ENCODE measurements around the gene POLD1.
"Not testable (repeated sequence)": the region's sequence is repeated elsewhere in the genome, so short reads cannot be mapped to it uniquely, and the experiment has no call there.

The POLD1 gene

DNA sequence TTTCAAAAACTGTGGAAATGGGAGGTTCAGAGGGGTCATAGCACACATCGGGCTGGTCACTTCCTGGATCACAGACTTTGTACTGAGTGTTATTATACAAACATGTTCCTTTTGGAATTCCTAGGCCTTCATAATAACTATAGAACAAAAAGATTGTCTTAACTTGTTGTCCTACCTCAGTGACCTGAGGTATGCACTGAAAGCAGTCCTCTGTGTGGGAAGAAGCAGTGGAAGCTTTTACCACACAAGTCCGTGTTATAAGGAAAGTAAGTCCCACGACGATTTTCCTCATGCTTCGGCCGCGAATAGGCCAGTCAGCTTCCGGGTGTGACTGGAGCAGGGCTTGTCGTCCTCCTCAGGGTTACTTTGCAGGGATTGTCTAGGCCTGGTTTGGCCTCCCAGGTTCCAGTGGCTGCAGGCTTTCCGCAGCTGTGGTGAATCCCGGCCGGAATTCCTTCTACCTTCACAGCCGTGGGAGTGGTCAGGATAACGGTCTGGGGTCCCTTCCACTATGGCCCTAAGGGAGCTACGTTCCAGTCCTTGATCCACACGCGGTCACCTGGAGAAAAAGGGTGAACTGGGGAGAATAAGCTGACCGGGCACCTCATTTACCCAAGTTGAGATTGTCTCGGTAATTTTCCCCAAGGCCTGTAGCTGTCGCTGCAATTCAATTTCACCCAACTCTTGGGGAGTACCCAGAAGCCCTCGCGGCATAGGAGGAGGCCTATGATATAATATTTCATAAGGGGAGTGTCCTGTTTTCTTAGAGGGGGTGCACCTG, 34.7 kb upstream of the POLD1 start:
- no peak for DNase-seq (ENCODE audit: low spot score)
- TF ChIP-seq, protein P1, sequence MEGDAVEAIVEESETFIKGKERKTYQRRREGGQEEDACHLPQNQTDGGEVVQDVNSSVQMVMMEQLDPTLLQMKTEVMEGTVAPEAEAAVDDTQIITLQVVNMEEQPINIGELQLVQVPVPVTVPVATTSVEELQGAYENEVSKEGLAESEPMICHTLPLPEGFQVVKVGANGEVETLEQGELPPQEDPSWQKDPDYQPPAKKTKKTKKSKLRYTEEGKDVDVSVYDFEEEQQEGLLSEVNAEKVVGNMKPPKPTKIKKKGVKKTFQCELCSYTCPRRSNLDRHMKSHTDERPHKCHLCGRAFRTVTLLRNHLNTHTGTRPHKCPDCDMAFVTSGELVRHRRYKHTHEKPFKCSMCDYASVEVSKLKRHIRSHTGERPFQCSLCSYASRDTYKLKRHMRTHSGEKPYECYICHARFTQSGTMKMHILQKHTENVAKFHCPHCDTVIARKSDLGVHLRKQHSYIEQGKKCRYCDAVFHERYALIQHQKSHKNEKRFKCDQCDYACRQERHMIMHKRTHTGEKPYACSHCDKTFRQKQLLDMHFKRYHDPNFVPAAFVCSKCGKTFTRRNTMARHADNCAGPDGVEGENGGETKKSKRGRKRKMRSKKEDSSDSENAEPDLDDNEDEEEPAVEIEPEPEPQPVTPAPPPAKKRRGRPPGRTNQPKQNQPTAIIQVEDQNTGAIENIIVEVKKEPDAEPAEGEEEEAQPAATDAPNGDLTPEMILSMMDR (IDR thresholded peaks at IDR 0.05; ENCODE audit: extremely low read depth, missing control alignments), result no peak

DNA sequence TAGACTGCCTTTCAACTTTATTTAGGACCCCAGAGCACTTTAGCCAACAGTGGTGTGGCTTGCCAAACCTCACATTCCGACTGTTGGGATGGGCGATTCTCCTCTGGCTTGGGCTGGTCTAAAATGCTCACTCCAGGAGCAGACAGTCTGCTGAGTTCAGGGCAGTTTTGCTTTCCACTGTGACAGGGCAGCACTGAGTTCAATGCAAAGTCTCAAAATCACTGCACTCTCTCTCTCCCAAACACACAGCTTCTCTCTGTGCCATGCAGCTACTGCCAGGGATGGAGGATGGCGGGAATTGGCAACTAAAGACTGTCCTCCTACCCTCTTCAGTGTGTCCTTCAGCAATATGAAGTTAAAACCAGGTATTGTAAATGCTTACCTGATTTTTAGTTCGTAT, 31.9 kb upstream of the POLD1 start:
- TF ChIP-seq, protein P1 (IDR thresholded peaks at IDR 0.05; ENCODE audit: extremely low read depth, missing control alignments), result no peak
- no peak for DNase-seq (ENCODE audit: low spot score)

DNA sequence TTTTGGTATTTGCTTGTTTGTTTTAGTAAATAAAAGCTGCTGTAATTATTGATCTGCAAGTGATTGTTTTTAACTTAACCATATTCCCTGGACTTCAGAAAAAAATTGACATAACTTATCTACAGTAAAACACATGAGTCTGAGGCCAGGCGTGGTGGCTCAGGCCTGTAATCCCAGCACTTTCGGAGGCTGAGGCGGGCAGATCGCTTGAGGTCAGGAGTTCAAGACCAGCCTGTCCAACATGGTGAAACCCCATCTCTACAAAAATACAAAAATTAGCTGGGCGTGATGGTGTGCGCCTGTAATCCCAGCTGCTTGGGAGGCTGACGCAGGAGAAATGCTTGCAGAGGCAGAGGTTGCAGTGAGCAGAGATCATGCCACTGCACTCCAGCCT, 30.7 kb upstream of the POLD1 start:
- DNase-seq (ENCODE audit: low spot score), result not testable (repeated sequence)

DNA sequence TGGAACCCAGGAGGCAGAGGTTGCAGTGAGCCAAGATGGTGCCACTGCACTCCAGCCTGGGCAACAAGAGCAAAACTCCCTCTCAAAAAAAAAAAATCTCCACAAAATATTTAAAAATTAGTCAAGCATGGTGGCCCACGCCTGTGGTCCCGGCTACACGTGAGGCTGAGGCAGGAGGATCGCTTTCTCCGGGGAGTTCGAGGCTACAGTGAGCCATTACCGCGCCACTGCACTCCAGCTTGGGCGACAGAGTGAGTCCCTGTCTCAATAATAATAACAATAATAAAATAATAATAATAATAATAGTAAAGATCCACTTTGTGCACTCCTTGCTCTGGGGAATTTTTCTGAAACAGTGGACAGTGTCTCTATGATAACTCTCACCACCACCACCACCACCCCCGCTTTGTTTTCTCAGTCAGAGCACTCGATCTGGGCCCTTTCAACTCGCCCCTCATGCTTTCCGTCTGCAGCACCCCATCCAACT, 27.4 kb upstream of the POLD1 start:
- DNase-seq (ENCODE audit: low spot score), result no peak
- TF ChIP-seq, protein P1 (IDR thresholded peaks at IDR 0.05; ENCODE audit: extremely low read depth, missing control alignments), result no peak

DNA sequence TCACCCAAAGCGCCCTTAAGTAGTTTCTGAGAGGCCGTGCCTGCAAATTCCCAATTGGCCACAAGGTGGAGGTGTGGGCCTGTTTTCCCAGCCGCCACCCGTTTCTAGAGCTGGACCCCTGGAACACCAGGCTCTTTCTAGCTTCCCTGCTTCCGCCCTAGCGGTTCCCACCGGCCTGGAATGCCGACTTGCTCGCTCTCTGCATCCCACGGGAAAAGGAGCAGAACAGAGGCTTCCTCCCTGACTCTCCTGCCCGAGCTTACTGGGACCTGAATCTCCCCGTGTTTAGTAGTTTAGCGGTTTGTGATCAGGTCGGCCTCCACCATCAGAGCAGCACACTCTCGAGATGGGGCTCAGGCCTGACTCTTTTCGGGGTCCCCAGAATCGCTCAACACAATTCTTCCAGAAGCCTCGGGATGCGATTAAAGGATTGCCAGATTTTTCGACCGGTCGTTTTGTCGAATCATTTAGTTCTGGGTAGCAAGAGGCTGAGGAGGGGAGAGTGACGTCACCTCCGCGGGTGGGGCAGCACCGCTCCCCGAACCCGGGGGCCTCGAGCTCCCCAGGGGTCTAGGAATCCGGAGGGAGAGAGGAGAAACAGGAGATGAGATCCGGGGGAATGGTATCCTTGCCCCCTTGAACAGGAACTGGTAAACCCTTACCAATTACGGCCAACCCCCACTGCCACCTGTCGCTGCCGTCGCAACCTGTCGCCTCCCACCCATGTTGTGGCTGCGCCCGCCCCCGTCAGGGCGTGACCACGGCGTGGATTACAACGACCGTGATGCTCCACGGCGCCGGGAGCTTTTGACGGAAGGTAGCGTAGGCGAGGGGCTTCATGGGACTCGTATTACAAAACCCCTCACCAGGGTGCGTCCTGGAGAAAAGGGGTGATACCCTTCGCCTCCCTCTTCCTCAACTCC, 26.7 kb upstream of the POLD1 start:
- DNase-seq (ENCODE audit: low spot score), result peak; percentile 59
- TF ChIP-seq, protein P1 (IDR thresholded peaks at IDR 0.05; ENCODE audit: extremely low read depth, missing control alignments), result peak; percentile 84

DNA sequence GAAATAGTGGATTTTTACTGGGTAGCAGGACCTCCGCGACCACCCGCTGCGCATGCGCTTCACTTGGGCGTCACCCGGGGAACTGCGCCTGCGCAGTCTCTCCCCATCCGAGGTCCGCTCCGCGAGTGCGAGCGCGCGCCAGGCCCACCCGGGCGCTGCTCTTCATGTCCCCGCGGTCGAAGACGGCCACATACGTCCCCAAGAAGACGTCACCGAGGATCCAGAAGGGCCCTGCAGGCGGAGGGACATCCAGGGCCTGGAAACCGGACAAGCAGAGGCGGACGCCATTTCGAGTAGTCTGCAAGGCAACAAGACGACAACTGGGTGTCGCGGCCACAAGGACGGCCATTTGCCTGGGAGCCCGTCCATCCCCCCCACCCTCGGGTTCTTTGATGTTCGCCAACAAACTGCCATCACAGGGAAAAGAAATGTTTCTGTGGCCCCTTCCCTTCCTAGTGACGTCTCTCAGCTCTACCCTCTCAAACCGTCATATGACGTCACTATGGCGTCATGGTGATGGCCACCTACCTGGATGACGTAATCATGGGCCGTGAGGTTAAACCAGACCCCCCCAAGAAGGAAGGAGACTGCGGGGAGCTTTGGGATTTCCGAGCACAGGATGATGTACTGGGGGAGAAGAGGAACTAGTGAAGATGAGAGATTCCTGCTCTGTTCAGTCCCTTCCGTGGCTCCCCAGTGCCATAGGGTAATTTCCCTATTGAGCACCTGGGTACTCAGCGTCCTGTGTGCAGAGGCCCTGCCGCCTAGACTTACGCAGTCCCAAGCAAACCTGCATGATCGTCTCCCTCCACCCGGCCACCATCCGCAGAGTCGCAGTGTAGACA, 25.4 kb upstream of the POLD1 start:
- TF ChIP-seq, protein P1 (IDR thresholded peaks at IDR 0.05; ENCODE audit: extremely low read depth, missing control alignments), result no peak
- peak; percentile 82 for DNase-seq (ENCODE audit: low spot score)

DNA sequence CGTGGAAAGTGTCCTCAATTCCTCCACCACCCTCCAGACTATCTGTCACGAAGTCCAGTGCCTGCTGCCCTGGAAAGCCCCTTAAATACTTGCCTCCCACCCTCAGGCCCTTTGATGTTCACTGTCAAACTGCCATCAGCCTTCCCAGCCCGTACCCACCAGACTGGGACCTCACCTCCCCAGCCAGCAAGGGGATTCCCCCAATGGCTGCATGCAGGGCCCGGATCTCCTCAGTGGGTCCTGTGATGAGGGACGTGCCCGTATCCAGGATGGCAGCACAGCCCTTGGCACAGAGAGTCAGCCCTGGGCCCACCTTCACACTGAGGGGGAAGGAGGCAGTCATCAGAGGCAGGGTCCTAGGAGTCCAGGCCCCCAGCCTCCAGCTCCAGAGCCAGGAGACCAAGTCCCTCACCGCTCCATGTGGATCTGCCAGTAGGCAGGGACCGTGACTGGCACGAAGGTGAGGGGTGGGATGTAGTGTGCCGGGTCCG, 24.8 kb upstream of the POLD1 start:
- DNase-seq (ENCODE audit: low spot score), result no peak
- TF ChIP-seq, protein P1 (IDR thresholded peaks at IDR 0.05; ENCODE audit: extremely low read depth, missing control alignments), result no peak
